ENCODE results near the gene IQCF5. TPM values are rescaled to one million over a fixed set of nuclear protein-coding genes. Genes with fewer than 3 reads are reported as not detected.

Gene IQCF5
- total RNA-seq, 1 experiment from 2014 or later = not detected

DNA sequence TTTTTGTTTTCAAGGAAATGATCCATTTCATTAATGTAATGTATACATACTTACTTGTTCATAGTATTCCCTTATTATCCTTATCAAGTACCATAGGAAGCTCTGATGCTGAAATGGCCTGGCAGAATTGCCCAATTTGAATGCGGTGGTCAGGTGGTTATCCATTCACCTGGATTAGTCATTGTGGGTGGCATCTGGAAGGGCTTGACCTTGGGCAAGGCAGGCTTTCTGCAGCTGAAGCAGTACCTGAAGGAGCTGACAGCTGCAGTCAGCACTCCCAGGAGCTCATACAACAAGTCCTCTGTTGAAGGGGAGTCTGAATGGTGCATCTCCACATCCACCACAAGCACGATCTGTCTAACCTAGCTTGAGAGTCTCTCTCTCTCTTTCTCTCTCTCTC lies 12.2 kb upstream of the IQCF5 start:
- Histone ChIP-seq H3F3A (ENCODE audit: insufficient read depth, low read depth) (peaks cover 12% of the 10 kb centered on the region; the same call in 1 of the 2 replicates), H3K79me2 (ENCODE audit: low read depth) (no peaks in the 10 kb centered on the region), H3K27me3 (ENCODE audit: insufficient read depth, low read depth) (no peaks in the 10 kb centered on the region), H3K4me2 (peak overlapping the region; percentile 63), H2AFZ (0 out of 2 replicates have a peak overlapping the region, but pooled peaks have one; percentile 5), H4K20me1 (ENCODE audit: insufficient read depth) (no peaks in the 10 kb centered on the region), H3K4me1 (replicated peaks; ENCODE audit: insufficient read depth) (peaks cover 21% of the 10 kb centered on the region), H3K9me3 (ENCODE audit: insufficient read depth, low read depth) (no peaks in the 10 kb centered on the region; the same call in 1 of the 2 replicates), H3K9me2 (ENCODE audit: insufficient read depth) (no peaks in the 10 kb centered on the region; the same call in 1 of the 2 replicates), H3K36me3 (ENCODE audit: low read depth) (no peaks in the 10 kb centered on the region), H3K4me3 (no peak overlapping the region), H3K27ac (peak overlapping the region; percentile 89)
- DNase-seq = peak; percentile 60 to 91
- BruUV-seq (replicated peaks) = no TSS peak
- ChIA-PET POLR2A (ENCODE audit: unreplicated experiment) (interaction anchor here (0.6 kb wide), 2 partner anchors 81 to 95 kb away, joined by 6 to 8 read pairs; no protein-coding TSS in a partner anchor), CTCF (no interaction called here)
- intact Hi-C loops (cut with micrococcal nuclease; ENCODE audit: unreplicated experiment) = no loop called here
- TF ChIP-seq, protein P1, sequence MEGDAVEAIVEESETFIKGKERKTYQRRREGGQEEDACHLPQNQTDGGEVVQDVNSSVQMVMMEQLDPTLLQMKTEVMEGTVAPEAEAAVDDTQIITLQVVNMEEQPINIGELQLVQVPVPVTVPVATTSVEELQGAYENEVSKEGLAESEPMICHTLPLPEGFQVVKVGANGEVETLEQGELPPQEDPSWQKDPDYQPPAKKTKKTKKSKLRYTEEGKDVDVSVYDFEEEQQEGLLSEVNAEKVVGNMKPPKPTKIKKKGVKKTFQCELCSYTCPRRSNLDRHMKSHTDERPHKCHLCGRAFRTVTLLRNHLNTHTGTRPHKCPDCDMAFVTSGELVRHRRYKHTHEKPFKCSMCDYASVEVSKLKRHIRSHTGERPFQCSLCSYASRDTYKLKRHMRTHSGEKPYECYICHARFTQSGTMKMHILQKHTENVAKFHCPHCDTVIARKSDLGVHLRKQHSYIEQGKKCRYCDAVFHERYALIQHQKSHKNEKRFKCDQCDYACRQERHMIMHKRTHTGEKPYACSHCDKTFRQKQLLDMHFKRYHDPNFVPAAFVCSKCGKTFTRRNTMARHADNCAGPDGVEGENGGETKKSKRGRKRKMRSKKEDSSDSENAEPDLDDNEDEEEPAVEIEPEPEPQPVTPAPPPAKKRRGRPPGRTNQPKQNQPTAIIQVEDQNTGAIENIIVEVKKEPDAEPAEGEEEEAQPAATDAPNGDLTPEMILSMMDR (conservative IDR thresholded peaks at IDR 0.05) = no peak
- TF ChIP-seq EZH2 (IDR thresholded peaks at IDR 0.05; ENCODE audit: low read depth) = no peak

DNA sequence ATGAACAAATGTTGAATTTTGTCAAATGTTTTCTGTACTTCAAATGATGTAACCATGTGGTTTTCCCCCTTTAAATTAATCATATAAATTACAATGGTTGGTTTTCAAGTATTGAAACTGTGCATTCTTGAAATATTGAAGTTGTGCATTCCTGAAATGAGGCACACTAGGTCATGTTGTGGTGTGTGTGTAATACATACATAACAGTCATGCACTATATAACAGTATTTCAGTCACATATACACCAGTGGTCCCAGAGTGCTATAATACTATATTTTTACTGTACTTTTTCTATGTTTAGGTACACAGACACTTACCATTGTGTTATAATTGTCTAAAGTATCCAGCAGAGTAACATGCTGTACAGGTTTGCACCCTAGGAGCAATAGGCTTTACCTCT lies 11.0 kb upstream of the IQCF5 start:
- Histone ChIP-seq H3K79me2 (ENCODE audit: low read depth) (no peaks in the 10 kb centered on the region), H3K9me3 (ENCODE audit: insufficient read depth, low read depth) (no peaks in the 10 kb centered on the region; the same call in 1 of the 2 replicates), H3K4me3 (no peak overlapping the region), H3K4me1 (replicated peaks; ENCODE audit: insufficient read depth) (peaks cover 21% of the 10 kb centered on the region), H3K9me2 (ENCODE audit: insufficient read depth) (no peaks in the 10 kb centered on the region; the same call in 1 of the 2 replicates), H3K4me2 (no peak overlapping the region), H2AFZ (no peak overlapping the region), H3K27ac (peak overlapping the region; percentile 89), H3K36me3 (ENCODE audit: low read depth) (no peaks in the 10 kb centered on the region), H3F3A (ENCODE audit: insufficient read depth, low read depth) (peaks cover 12% of the 10 kb centered on the region; the same call in 1 of the 2 replicates), H3K27me3 (ENCODE audit: insufficient read depth, low read depth) (no peaks in the 10 kb centered on the region), H4K20me1 (ENCODE audit: insufficient read depth) (no peaks in the 10 kb centered on the region)
- TF ChIP-seq, protein P1 (conservative IDR thresholded peaks at IDR 0.05) = no peak
- TF ChIP-seq EZH2 (IDR thresholded peaks at IDR 0.05; ENCODE audit: low read depth) = no peak
- BruUV-seq (replicated peaks) = no TSS peak
- intact Hi-C loops (cut with micrococcal nuclease; ENCODE audit: unreplicated experiment) = no loop called here
- CTCF ChIA-PET = no interaction called here
- POLR2A ChIA-PET (ENCODE audit: unreplicated experiment) = no interaction called here
- no peak for DNase-seq

DNA sequence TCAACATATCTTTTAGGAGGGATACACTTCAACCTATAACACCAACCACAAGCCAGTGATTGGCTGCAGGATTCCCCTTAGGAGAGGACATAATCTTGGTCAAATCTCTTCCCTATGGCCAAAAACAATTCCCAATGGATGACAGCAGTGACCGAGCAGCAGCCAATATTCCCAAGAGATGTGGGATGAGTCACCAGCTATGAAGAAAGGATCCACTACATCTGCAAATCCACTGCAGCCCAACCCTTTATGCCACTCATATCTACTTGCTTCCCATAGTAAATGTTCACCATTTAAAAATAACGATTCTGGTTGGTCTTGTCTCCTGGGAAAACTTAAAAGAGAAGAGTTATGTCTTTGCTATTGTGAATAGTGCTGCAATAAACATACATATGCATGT lies 4.5 kb upstream of the IQCF5 start:
- Histone ChIP-seq H3K4me2 (no peak overlapping the region), H3K36me3 (ENCODE audit: low read depth) (no peaks in the 10 kb centered on the region), H3K4me3 (no peak overlapping the region), H3F3A (ENCODE audit: insufficient read depth, low read depth) (no peaks in the 10 kb centered on the region), H3K9me3 (ENCODE audit: insufficient read depth, low read depth) (no peaks in the 10 kb centered on the region), H2AFZ (no peak overlapping the region), H3K9me2 (ENCODE audit: insufficient read depth) (no peaks in the 10 kb centered on the region; the same call in 1 of the 2 replicates), H3K4me1 (replicated peaks; ENCODE audit: insufficient read depth) (peaks cover 9% of the 10 kb centered on the region), H3K27ac (no peak overlapping the region), H3K79me2 (ENCODE audit: low read depth) (no peaks in the 10 kb centered on the region), H4K20me1 (ENCODE audit: insufficient read depth) (no peaks in the 10 kb centered on the region), H3K27me3 (ENCODE audit: insufficient read depth, low read depth) (no peaks in the 10 kb centered on the region)
- DNase-seq = no peak
- no peak for TF ChIP-seq EZH2 (IDR thresholded peaks at IDR 0.05; ENCODE audit: low read depth)
- TF ChIP-seq, protein P1 (conservative IDR thresholded peaks at IDR 0.05) = no peak
- BruUV-seq (replicated peaks) = no TSS peak
- POLR2A ChIA-PET (ENCODE audit: unreplicated experiment) = no interaction called here
- intact Hi-C loops (cut with micrococcal nuclease; ENCODE audit: unreplicated experiment) = no loop called here
- CTCF ChIA-PET = no interaction called here
